Prostate gland (tissue), 2 donors: Measurements from ENCODE around the gene COX7A2.

Experiments used
- CTCF ChIP-seq, 4 experiments: fragments of 200-600 bp in 2 of 4; fragments of 450-650 bp in 2 of 4; sonication (generic) in 2 of 4; IDR thresholded peaks; 1 replicate in 3 of 4; 2 replicates in 1 of 4; pipeline ENCODE4 v1.5.1; 2016 to 2019; ENCODE audit warnings: antibody characterized with exemption in 4 of 4, mild to moderate bottlenecking in 2 of 4, moderate library complexity in 2 of 4
- POLR2AphosphoS5 ChIP-seq: sonication (generic); formaldehyde crosslinking; IDR thresholded peaks from one replicate; pipeline ENCODE4 v1.6.1; 2017; ENCODE audit warnings: antibody characterized with exemption

GRCh38 chr6:75204217-75204958 lies 39.2 kb downstream of the COX7A2 start:
- TF ChIP-seq POLR2AphosphoS5 (peak; percentile 14), CTCF (IDR thresholded peaks at IDR 0.05) (peak; percentile 24 to 71 (median 61))
